Stimulated activated CD4-positive, alpha-beta T cell treated with anti-CD3 and anti-CD28 coated beads, TNF-alpha, amount 100 ng/mL, for 24 hours (primary cell): ENCODE data around the gene MCAT.

Experiments
- DNase-seq, 3 experiments: peaks; one replicate each; pipeline ENCODE4 v3.0.0-alpha.2; 2020; ENCODE audit warnings: low read depth in 3 of 3

Gene MCAT

GRCh38 chr22:43172191-43172590 is 29.0 kb upstream of the MCAT start:
- DNase-seq = no peak

- no peak for DNase-seq
Measured at GRCh38 chr22:43171607-43172006, 28.4 kb upstream of the MCAT start.

GRCh38 chr22:43171019-43171491 is 27.9 kb upstream of the MCAT start:
- no peak for DNase-seq

GRCh38 chr22:43170131-43170480 is 26.9 kb upstream of the MCAT start:
- DNase-seq = no peak

GRCh38 chr22:43169310-43170130 is 26.3 kb upstream of the MCAT start:
- DNase-seq = no peak

GRCh38 chr22:43168471-43169309 is 25.5 kb upstream of the MCAT start:
- DNase-seq = no peak

GRCh38 chr22:43167001-43167589 is 23.9 kb upstream of the MCAT start:
- DNase-seq = no peak

GRCh38 chr22:43166132-43166930 is 23.1 kb upstream of the MCAT start:
- DNase-seq = no peak

- DNase-seq = no peak
Measured at GRCh38 chr22:43164636-43165035, 21.4 kb upstream of the MCAT start.

- no peak for DNase-seq
Measured at GRCh38 chr22:43163241-43163795, 20.1 kb upstream of the MCAT start.

- no peak for DNase-seq
Measured at GRCh38 chr22:43162412-43163150, 19.4 kb upstream of the MCAT start.

- no peak for DNase-seq
Measured at GRCh38 chr22:43160497-43161126, 17.4 kb upstream of the MCAT start.

GRCh38 chr22:43159484-43160178 is 16.4 kb upstream of the MCAT start:
- DNase-seq = no peak

GRCh38 chr22:43158778-43159483 is 15.7 kb upstream of the MCAT start:
- no peak for DNase-seq

GRCh38 chr22:43157874-43158546 is 14.8 kb upstream of the MCAT start:
- no peak for DNase-seq

- no peak for DNase-seq
Measured at GRCh38 chr22:43156413-43156812, 13.2 kb upstream of the MCAT start.

GRCh38 chr22:43155789-43156188 is 12.6 kb upstream of the MCAT start:
- no peak for DNase-seq

GRCh38 chr22:43154887-43155536 is 11.8 kb upstream of the MCAT start:
- no peak for DNase-seq
